CD4-positive, alpha-beta memory T cell (primary cell): ENCODE measurements around the gene GLRB. TPM values are rescaled to one million over a fixed set of nuclear protein-coding genes. Genes with fewer than 3 reads are reported as not detected.
"Not testable (repeated sequence)": the region's sequence is repeated elsewhere in the genome, so short reads cannot be mapped to it uniquely, and the experiment has no call there.

ENCODE experiments used
- CTCF ChIA-PET: fragments of 350-600 bp; sonication (Branson Sonifier 250); formaldehyde crosslinking; loops from one replicate; lab custom pipeline; 2021; ENCODE audit warnings: inconsistent platforms; ENCODE audit not compliant: partially characterized antibody; lab: Charles Lee
- POLR2A ChIA-PET: fragments of 350-600 bp; sonication (Branson Sonifier 250); formaldehyde crosslinking; loops from one replicate; lab custom pipeline; 2021; ENCODE audit not compliant: partially characterized antibody; lab: Charles Lee
- DNase-seq, 5 donors: peaks; one replicate each; pipeline versions ENCODE4 v3.0.0 to v3.0.0-alpha.2; 2020 to 2022; ENCODE audit warnings: mixed read lengths in 1 of 5
- H3K27ac ChIP-seq: one replicate; pipeline ENCODE4 v1.7.0; 2013; ENCODE audit warnings: low read depth, low read length
- H3K27me3 ChIP-seq: 2 replicates; pipeline ENCODE4 v1.7.0; 2013; ENCODE audit warnings: mild to moderate bottlenecking, low read length, moderate library complexity; ENCODE audit not compliant: insufficient read depth
- H3K36me3 ChIP-seq: 2 replicates; pipeline ENCODE4 v1.7.0; 2013; ENCODE audit warnings: mild to moderate bottlenecking, low read length, moderate library complexity; ENCODE audit not compliant: insufficient read depth
- H3K4me1 ChIP-seq: 2 replicates; pipeline ENCODE4 v1.7.0; 2013; ENCODE audit warnings: mild to moderate bottlenecking, low read length, moderate library complexity; ENCODE audit not compliant: insufficient read depth
- H3K4me3 ChIP-seq, 2 donors: one replicate each; pipeline ENCODE4 v1.7.0; 2013; ENCODE audit warnings: low read length in 2 of 2, mild to moderate bottlenecking in 1 of 2
- H3K9me3 ChIP-seq, 2 donors: one replicate each; pipeline ENCODE4 v1.7.0; 2013; ENCODE audit warnings: low read length in 2 of 2, control low read depth in 1 of 2; ENCODE audit not compliant: control insufficient read depth in 1 of 2
- H3K27ac Mint-ChIP-seq, 7 donors: one replicate each; pipeline ENCODE4 v1.8.0; 2020 to 2021; ENCODE audit warnings: mixed read lengths in 7 of 7, mild to moderate bottlenecking in 6 of 7, inconsistent platforms in 3 of 7, moderate library complexity in 3 of 7
- H3K27me3 Mint-ChIP-seq, 2 donors: one replicate each; pipeline ENCODE4 v1.8.0; 2020 to 2021; ENCODE audit warnings: mixed read lengths in 2 of 2
- H3K36me3 Mint-ChIP-seq, 2 donors: one replicate each; pipeline ENCODE4 v1.8.0; 2020 to 2021; ENCODE audit warnings: mixed read lengths in 2 of 2, inconsistent platforms in 1 of 2, mild to moderate bottlenecking in 1 of 2
- H3K4me1 Mint-ChIP-seq, 4 donors: one replicate each; pipeline ENCODE4 v1.8.0; 2020 to 2021; ENCODE audit warnings: mixed read lengths in 4 of 4, mild to moderate bottlenecking in 1 of 4
- H3K4me3 Mint-ChIP-seq, 8 donors: one replicate each; pipeline ENCODE4 v1.8.0; 2020 to 2021; ENCODE audit warnings: mixed read lengths in 8 of 8, mild to moderate bottlenecking in 7 of 8, moderate library complexity in 6 of 8, inconsistent platforms in 3 of 8
- H3K9me3 Mint-ChIP-seq, 8 donors: one replicate each; pipeline ENCODE4 v1.8.0; 2020 to 2021; ENCODE audit warnings: mixed read lengths in 8 of 8, mild to moderate bottlenecking in 5 of 8, inconsistent platforms in 3 of 8, moderate library complexity in 1 of 8
- intact Hi-C: fragments of 100-400 bp; cut with micrococcal nuclease; formaldehyde crosslinking; loops from one replicate; pipeline ENCODE4 v1.15.1; 2023
- polyA plus RNA-seq, 2 donors: library from polyadenylated mRNA; unstranded; fragments of 300-500 nt; fragmentation: Illumina TruSeq; gene quantifications; one replicate each; pipeline ENCODE4 v1.2.3, GENCODE V29; 2021
- total RNA-seq, 2 experiments: library from RNA; stranded (reverse); gene quantifications; one replicate each; pipeline ENCODE4 v1.2.3, GENCODE V29; 2021

GLRB gene
- total and polyA plus RNA-seq, 4 experiments from 2014 or later, result not detected

DNA sequence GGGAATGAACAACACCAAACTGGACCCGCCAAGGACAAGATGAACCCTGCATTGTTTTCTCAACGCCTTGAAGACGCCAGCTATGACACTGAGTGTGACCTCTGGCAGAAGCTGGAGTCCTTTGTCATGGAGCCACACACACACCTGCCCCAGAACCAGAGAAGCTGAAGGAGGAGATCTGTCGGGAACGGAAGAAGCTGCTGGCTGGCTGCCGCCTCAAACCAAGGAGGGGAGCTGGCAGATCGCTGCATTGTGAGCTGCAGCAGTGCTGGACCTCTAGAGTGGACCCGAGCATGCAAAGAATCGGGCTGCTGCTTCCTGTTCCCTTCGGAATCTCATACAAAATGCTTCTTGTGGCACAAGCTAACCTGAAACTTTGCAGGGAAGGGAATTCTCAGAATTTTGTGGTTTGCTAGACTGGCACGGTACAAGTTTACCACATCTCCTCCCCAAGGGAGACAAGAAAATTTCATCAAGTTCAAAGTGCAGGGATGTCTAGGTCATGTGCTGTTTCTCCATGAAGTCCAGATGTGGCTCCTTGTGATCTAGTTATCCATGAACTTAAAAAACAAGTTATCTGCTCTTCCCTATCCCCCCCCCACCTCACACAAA lies 23.4 kb upstream of the GLRB start:
- ChIA-PET POLR2A (no interaction called here), CTCF (no interaction called here)
- intact Hi-C loops, result no loop called here
- no peaks in the 10 kb centered on the region for H3K4me1 ChIP-seq
- H3K4me3 Mint-ChIP-seq, result no peak overlapping the region
- peaks cover 0 to 7% (median 3%) of the 10 kb centered on the region in 8 donors for H3K9me3 Mint-ChIP-seq
- no peaks in the 10 kb centered on the region for H3K36me3 ChIP-seq
- H3K36me3 Mint-ChIP-seq, result no peaks in the 10 kb centered on the region
- no peaks in the 10 kb centered on the region for H3K27me3 ChIP-seq
- H3K4me1 Mint-ChIP-seq, result no peaks in the 10 kb centered on the region
- no peak for DNase-seq
- H3K9me3 ChIP-seq, result no peaks in the 10 kb centered on the region
- H3K4me3 ChIP-seq, result no peak overlapping the region
- H3K27ac Mint-ChIP-seq, result no peak overlapping the region
- H3K27ac ChIP-seq, result no peak overlapping the region
- no peaks in the 10 kb centered on the region for H3K27me3 Mint-ChIP-seq

GRCh38 chr4:157057218-157057617 lies 18.7 kb upstream of the GLRB start:
- intact Hi-C loops, result no loop called here
- Mint-ChIP-seq H3K27me3 (no peaks in the 10 kb centered on the region), H3K4me1 (no peaks in the 10 kb centered on the region), H3K36me3 (no peaks in the 10 kb centered on the region), H3K9me3 (peaks cover 0 to 4% (median under 1%) of the 10 kb centered on the region in 8 donors), H3K4me3 (no peak overlapping the region), H3K27ac (no peak overlapping the region)
- ChIA-PET POLR2A (no interaction called here), CTCF (no interaction called here)
- Histone ChIP-seq H3K4me3 (no peak overlapping the region), H3K27me3 (no peaks in the 10 kb centered on the region), H3K9me3 (no peaks in the 10 kb centered on the region), H3K4me1 (no peaks in the 10 kb centered on the region), H3K36me3 (no peaks in the 10 kb centered on the region), H3K27ac (no peak overlapping the region)
- DNase-seq, result no peak

DNA sequence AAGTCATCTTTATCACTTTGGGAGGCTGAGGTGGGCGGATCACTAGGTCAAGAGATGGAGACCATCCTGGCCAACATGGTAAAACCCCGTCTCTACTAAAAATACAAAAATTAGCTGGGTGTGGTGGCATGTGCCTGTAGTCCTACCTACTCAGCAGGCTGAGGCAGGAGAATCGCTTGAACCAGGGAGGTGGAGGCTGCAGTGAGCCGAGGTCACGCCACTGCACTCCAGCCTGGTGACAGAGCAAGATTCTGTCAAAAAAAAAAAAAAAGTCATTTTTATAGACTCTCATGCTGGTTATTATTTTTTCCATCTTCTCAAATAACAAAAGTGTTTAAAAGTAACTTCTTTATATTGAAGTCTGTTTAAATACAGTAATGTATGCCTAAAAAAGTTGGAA lies 17.1 kb upstream of the GLRB start:
- DNase-seq, POLR2A ChIA-PET, CTCF ChIA-PET, H3K27ac Mint-ChIP-seq, intact Hi-C loops, H3K4me3 Mint-ChIP-seq, H3K9me3 Mint-ChIP-seq, H3K4me3 ChIP-seq, H3K27me3 ChIP-seq, H3K27ac ChIP-seq, H3K36me3 ChIP-seq, H3K9me3 ChIP-seq, H3K4me1 Mint-ChIP-seq, H3K27me3 Mint-ChIP-seq, H3K36me3 Mint-ChIP-seq, H3K4me1 ChIP-seq: not testable (repeated sequence)

DNA sequence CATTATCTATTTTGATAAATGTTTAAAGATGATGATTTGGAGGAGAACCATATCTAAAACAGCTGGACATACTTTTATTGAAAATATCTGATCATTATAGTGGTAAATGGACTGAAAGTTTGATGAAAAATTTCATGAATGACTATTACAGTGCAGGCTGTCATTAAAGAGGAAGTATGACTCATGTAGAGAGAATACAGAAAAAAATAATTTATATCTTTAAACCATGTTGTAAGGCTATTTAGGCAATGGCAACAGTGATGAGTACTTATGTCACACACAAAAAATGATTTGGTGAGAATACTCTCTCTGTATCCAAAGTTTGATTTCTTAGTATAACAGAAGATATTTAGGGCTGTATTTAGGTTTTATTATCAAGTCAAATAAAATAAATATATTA lies 3.9 kb upstream of the GLRB start:
- Histone ChIP-seq H3K4me1 (no peaks in the 10 kb centered on the region), H3K27me3 (no peaks in the 10 kb centered on the region), H3K27ac (no peak overlapping the region), H3K36me3 (no peaks in the 10 kb centered on the region), H3K9me3 (no peaks in the 10 kb centered on the region), H3K4me3 (no peak overlapping the region)
- intact Hi-C loops, result no loop called here
- no peak for DNase-seq
- no peak overlapping the region for H3K4me3 Mint-ChIP-seq
- no peaks in the 10 kb centered on the region for H3K4me1 Mint-ChIP-seq
- no peak overlapping the region for H3K27ac Mint-ChIP-seq
- POLR2A ChIA-PET, result no interaction called here
- H3K9me3 Mint-ChIP-seq, result peaks cover 0 to 14% (median 2%) of the 10 kb centered on the region in 8 donors
- H3K27me3 Mint-ChIP-seq, result peaks cover 2 to 3% of the 10 kb centered on the region in 2 donors
- H3K36me3 Mint-ChIP-seq, result no peaks in the 10 kb centered on the region
- CTCF ChIA-PET, result no interaction called here

- no peak for DNase-seq
- POLR2A ChIA-PET, result interaction anchor here (0.9 kb wide), 1 partner anchor 9 kb away, joined by 3 read pairs; no protein-coding TSS in a partner anchor
- Histone ChIP-seq H3K27me3 (no peaks in the 10 kb centered on the region), H3K4me3 (no peak overlapping the region), H3K27ac (no peak overlapping the region), H3K4me1 (no peaks in the 10 kb centered on the region), H3K36me3 (no peaks in the 10 kb centered on the region), H3K9me3 (no peaks in the 10 kb centered on the region)
- Mint-ChIP-seq H3K36me3 (no peaks in the 10 kb centered on the region), H3K27me3 (peaks cover 2 to 3% of the 10 kb centered on the region in 2 donors), H3K4me3 (no peak overlapping the region), H3K9me3 (peaks cover 0 to 8% (median 2%) of the 10 kb centered on the region in 8 donors), H3K4me1 (no peaks in the 10 kb centered on the region), H3K27ac (no peak overlapping the region)
- CTCF ChIA-PET, result no interaction called here
- intact Hi-C loops, result no loop called here
Observed at GRCh38 chr4:157075401-157075800, 549 bp upstream of the GLRB start.

DNA sequence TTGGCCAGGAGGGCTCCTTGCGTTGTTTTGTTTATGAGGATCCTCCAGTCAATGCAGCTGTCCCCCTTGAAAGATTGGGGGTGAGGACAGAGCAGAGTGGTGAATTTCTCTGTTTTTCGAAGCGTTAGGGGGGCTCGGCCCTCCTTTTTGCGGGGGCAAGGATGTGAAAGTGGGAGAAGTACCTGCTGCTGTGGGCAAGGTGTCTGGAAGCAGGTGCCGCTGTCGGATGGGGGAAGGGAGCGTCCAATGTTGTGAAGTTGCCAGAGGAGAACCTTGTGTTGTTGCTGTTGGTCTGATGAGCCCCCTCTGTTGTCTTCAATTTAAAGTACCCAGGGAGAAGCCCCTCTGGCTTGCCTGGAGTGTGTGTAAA lies 613 bp downstream of the GLRB start:
- no peaks in the 10 kb centered on the region for H3K4me1 Mint-ChIP-seq
- POLR2A ChIA-PET, result no interaction called here

GRCh38 chr4:157079441-157079840 lies 3.5 kb downstream of the GLRB start:
- no peak overlapping the region for H3K4me3 ChIP-seq
- H3K4me3 Mint-ChIP-seq, result no peak overlapping the region
- intact Hi-C loops, result no loop called here
- peaks cover 0 to 8% (median 0%) of the 10 kb centered on the region in 8 donors for H3K9me3 Mint-ChIP-seq
- H3K36me3 ChIP-seq, result no peaks in the 10 kb centered on the region
- H3K36me3 Mint-ChIP-seq, result no peaks in the 10 kb centered on the region
- no peaks in the 10 kb centered on the region for H3K4me1 Mint-ChIP-seq
- no peaks in the 10 kb centered on the region for H3K9me3 ChIP-seq
- no peak overlapping the region for H3K27ac ChIP-seq
- POLR2A ChIA-PET, result no interaction called here
- H3K27me3 Mint-ChIP-seq, result peaks cover 2 to 3% of the 10 kb centered on the region in 2 donors
- H3K27me3 ChIP-seq, result no peaks in the 10 kb centered on the region
- no peaks in the 10 kb centered on the region for H3K4me1 ChIP-seq
- CTCF ChIA-PET, result no interaction called here
- no peak for DNase-seq
- H3K27ac Mint-ChIP-seq, result no peak overlapping the region

More for the DNA sequence above, 613 bp downstream of the GLRB start:
- no peaks in the 10 kb centered on the region for H3K36me3 Mint-ChIP-seq
- H3K36me3 ChIP-seq, result no peaks in the 10 kb centered on the region
- H3K4me3 Mint-ChIP-seq, result no peak overlapping the region
- H3K27me3 Mint-ChIP-seq, result peaks cover 2 to 3% of the 10 kb centered on the region in 2 donors
- H3K27ac Mint-ChIP-seq, result no peak overlapping the region
- no peaks in the 10 kb centered on the region for H3K27me3 ChIP-seq
- DNase-seq, result no peak
- no peaks in the 10 kb centered on the region for H3K9me3 ChIP-seq
- intact Hi-C loops, result no loop called here
- H3K27ac ChIP-seq, result no peak overlapping the region
- H3K4me3 ChIP-seq, result no peak overlapping the region
- H3K4me1 ChIP-seq, result no peaks in the 10 kb centered on the region
- H3K9me3 Mint-ChIP-seq, result peaks cover 0 to 8% (median 2%) of the 10 kb centered on the region in 8 donors
- CTCF ChIA-PET, result no interaction called here
